Mucosa of descending colon (tissue), 3 donors: ENCODE measurements around the gene ANKRD16. TPM values are rescaled to one million over a fixed set of nuclear protein-coding genes. Genes with fewer than 3 reads are reported as not detected.

Experiments
- ATAC-seq: fragments of 200-7000 bp; cut with Tn5 transposase; one replicate; pipeline ENCODE4 v1.9.1; 2020; ENCODE audit warnings: mild to moderate bottlenecking, moderate library complexity
- DNase-seq, 3 donors: peaks; one replicate each; pipeline ENCODE4 v3.0.0-alpha.2; 2020
- H3K36me3 ChIP-seq: fragments of 200-600 bp; one replicate; pipeline ENCODE4 v1.8.0; 2021; ENCODE audit warnings: low read depth, mild to moderate bottlenecking
- H3K4me1 ChIP-seq: fragments of 200-600 bp; one replicate; pipeline ENCODE4 v1.8.0; 2021; ENCODE audit warnings: low read depth, mild to moderate bottlenecking
- H3K4me3 ChIP-seq: fragments of 200-600 bp; one replicate; pipeline ENCODE4 v1.8.0; 2021; ENCODE audit warnings: mild to moderate bottlenecking
- H3K9me3 ChIP-seq: fragments of 200-600 bp; one replicate; pipeline ENCODE4 v1.8.0; 2021; ENCODE audit warnings: mild to moderate bottlenecking
- intact Hi-C, 2 donors: fragments of 100-400 bp; cut with DNase I in 1 of 2; cut with micrococcal nuclease in 1 of 2; formaldehyde crosslinking; loops; one replicate each; pipeline versions ENCODE4 v1.11.0 to v1.11.1; 2022; cut with DNase I, micrococcal nuclease
- total RNA-seq, 3 donors: library from RNA; stranded (reverse); fragmentation: NEBNext Ultra II Directional in 2 of 3; extraction: Animal tissue kit (Norgen Biotek cat#: 25700) in 2 of 3; gene quantifications; one replicate each; pipeline versions ENCODE4 v1.2.1 to v1.2.4, GENCODE V29; 2021 to 2023
- TF ChIP-seq, protein P1 (sequence below): fragments of 200-600 bp; IDR thresholded peaks from one replicate; pipeline ENCODE4 v1.8.0; 2022; ENCODE audit warnings: antibody characterized with exemption, mild to moderate bottlenecking
- donor health status: DM: no; HTN: no; CAD: no; lungs with moderate emphysema.
- donor health status: DM: no; HTN: no; CAD: no.
- donor health status: DM: no; HTN: yes; CAD: no.

The ANKRD16 gene
- total RNA-seq, 3 donors from 2014 or later, result 4.7 to 9.8 (median 7.4) TPM

- ATAC-seq (no peak), DNase-seq (no peak)
- intact Hi-C loops, result no loop called here
- no peaks in the 10 kb centered on the region for H3K36me3 ChIP-seq
- no peaks in the 10 kb centered on the region for H3K4me1 ChIP-seq
- H3K9me3 ChIP-seq, result no peaks in the 10 kb centered on the region
- H3K4me3 ChIP-seq, result no peak overlapping the region
- TF ChIP-seq, protein P1, sequence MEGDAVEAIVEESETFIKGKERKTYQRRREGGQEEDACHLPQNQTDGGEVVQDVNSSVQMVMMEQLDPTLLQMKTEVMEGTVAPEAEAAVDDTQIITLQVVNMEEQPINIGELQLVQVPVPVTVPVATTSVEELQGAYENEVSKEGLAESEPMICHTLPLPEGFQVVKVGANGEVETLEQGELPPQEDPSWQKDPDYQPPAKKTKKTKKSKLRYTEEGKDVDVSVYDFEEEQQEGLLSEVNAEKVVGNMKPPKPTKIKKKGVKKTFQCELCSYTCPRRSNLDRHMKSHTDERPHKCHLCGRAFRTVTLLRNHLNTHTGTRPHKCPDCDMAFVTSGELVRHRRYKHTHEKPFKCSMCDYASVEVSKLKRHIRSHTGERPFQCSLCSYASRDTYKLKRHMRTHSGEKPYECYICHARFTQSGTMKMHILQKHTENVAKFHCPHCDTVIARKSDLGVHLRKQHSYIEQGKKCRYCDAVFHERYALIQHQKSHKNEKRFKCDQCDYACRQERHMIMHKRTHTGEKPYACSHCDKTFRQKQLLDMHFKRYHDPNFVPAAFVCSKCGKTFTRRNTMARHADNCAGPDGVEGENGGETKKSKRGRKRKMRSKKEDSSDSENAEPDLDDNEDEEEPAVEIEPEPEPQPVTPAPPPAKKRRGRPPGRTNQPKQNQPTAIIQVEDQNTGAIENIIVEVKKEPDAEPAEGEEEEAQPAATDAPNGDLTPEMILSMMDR, result no peak
Measured at GRCh38 chr10:5902511-5903274, 13.0 kb upstream of the ANKRD16 start.

DNA sequence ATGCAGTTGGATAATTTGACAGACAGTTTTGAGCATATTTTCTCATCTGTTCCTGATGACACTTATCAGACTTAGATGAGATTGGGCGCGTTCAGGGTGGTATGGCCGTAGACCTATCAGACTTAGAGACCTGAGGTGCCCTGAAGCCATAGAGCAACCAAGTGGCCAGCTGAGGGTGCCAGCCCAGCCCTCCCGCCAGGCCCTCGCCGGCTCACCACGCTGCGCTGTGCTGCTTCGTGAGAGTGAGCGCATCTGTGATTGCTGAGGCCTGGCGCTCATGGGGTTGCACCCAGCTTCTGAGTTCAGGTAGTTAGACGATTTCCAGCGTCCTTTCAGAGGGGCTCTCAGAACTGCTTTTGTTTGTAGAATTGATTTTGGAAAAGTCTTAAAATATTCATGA is 10.6 kb upstream of the ANKRD16 start:
- intact Hi-C loops, result no loop called here

DNA sequence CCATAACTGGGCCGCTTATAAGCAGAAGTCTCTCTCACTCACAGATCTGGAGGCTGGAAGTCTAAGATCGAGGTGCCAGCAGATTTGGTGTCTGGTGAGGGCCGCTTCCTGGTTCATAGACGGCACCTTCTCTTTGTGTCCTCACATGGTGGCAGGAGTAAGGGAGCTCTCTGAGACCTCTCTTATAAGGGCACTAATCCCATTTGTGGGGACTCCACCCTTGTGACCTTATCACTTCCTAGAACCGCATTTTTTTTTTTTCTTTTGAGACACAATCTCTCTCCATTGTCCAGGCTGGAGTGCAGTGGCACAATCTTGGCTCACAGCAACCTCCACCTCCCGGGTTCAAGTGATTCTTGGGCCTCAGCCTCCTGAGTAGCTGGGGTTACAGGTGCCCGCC is 8.5 kb upstream of the ANKRD16 start:
- TF ChIP-seq, protein P1, result no peak
- Histone ChIP-seq H3K4me3 (no peak overlapping the region), H3K4me1 (no peaks in the 10 kb centered on the region), H3K9me3 (no peaks in the 10 kb centered on the region), H3K36me3 (no peaks in the 10 kb centered on the region)
- intact Hi-C loops, result no loop called here
- DNase-seq (no peak), ATAC-seq (no peak)

More for the DNA sequence above, 10.6 kb upstream of the ANKRD16 start:
- TF ChIP-seq, protein P1, result no peak
- H3K36me3 ChIP-seq, result no peaks in the 10 kb centered on the region
- no peaks in the 10 kb centered on the region for H3K4me1 ChIP-seq
- ATAC-seq (no peak), DNase-seq (no peak)
- H3K9me3 ChIP-seq, result no peaks in the 10 kb centered on the region
- no peak overlapping the region for H3K4me3 ChIP-seq

DNA sequence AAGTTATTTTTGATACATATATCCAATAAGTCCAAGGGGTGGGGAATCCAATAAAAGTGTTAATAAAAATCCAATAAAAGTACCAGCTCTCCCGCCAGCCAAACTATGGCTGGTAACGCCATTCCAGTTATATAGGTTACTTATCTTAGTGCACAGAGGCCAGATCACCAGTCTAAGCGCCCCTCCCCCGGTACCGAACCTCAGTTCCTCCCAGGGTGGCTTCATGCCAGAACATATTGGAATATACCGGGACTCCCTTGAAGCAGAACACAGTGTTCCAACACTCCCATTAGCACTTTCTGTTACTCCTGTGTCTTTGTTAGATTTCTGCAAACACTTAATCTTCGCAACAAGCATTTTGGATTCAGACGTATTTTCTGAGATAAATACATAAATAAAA is 7.8 kb upstream of the ANKRD16 start:
- no peaks in the 10 kb centered on the region for H3K36me3 ChIP-seq
- DNase-seq (no peak), ATAC-seq (no peak)
- no peak overlapping the region for H3K4me3 ChIP-seq
- peaks cover 4% of the 10 kb centered on the region for H3K4me1 ChIP-seq
- H3K9me3 ChIP-seq, result no peaks in the 10 kb centered on the region
- intact Hi-C loops, result no loop called here
- TF ChIP-seq, protein P1, result no peak

DNA sequence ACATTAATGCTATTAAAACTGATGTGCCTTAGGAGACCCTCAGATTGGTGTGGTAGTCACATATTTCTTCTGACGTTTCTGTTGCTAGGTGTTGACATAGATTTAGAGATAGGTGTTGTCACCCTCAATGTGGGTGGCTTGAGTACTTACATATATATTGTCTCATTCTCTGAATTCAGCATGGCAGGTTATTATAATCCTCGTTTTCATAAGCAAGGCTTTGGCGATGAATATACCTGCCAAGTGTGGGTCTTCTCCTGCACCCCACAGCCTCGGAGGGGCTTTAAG is 7.3 kb upstream of the ANKRD16 start:
- ATAC-seq, result no peak
- no peak for DNase-seq
- no peaks in the 10 kb centered on the region for H3K9me3 ChIP-seq

More for the DNA sequence above, 7.3 kb upstream of the ANKRD16 start:
- TF ChIP-seq, protein P1, result no peak
- intact Hi-C loops, result no loop called here
- Histone ChIP-seq H3K4me3 (no peak overlapping the region), H3K36me3 (no peaks in the 10 kb centered on the region), H3K4me1 (peaks cover 9% of the 10 kb centered on the region)
